RWPE1 (cell line): ENCODE results near the gene KEAP1.

Source experiments
- CTCF ChIA-PET: fragments of 350-600 bp; sonication (Branson Sonifier 250); formaldehyde crosslinking; extraction: SDS; loops from one replicate; lab custom pipeline; 2021; lab: Yijun Ruan, JAX
- POLR2A ChIA-PET: fragments of 400-600 bp; formaldehyde crosslinking; extraction: SDS; loops from one replicate; lab custom pipeline; 2020; ENCODE audit warnings: antibody characterized with exemption; ENCODE audit not compliant: low non-redundant PET; lab: Yijun Ruan, JAX
- DNase-seq: peaks from one replicate; pipeline ENCODE4 v3.0.0; 2012; ENCODE audit warnings: low spot score
- H3K27ac ChIP-seq: fragments of 450-650 bp; 2 replicates; pipeline ENCODE4 v1.5.1; 2017
- TF ChIP-seq, protein P1 (sequence below): fragments of 450-650 bp; conservative IDR thresholded peaks from 2 replicates; pipeline ENCODE4 v1.5.1; 2017; ENCODE audit warnings: low read depth, mild to moderate bottlenecking

KEAP1 gene

DNA sequence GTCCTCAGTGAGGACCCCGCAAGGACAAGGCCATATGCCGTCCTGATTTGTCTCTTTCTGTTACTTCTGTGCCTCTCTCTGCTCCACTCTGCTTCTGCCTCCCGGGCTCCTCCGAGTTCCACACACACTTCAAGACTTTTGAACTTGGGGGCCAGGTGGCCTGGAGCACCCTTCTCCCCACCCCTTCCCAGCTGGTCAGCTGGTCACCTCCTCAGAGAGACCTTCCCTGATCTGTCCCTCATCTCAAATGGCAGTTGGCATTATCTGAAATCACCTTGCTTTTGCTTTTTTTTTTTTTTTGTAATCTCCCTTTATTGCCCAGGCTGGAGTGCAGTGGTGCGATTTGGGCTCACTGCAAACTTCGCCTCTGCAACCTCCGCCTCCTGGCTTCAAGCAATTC, 16.3 kb upstream of the KEAP1 start:
- POLR2A ChIA-PET = no interaction called here
- TF ChIP-seq, protein P1, sequence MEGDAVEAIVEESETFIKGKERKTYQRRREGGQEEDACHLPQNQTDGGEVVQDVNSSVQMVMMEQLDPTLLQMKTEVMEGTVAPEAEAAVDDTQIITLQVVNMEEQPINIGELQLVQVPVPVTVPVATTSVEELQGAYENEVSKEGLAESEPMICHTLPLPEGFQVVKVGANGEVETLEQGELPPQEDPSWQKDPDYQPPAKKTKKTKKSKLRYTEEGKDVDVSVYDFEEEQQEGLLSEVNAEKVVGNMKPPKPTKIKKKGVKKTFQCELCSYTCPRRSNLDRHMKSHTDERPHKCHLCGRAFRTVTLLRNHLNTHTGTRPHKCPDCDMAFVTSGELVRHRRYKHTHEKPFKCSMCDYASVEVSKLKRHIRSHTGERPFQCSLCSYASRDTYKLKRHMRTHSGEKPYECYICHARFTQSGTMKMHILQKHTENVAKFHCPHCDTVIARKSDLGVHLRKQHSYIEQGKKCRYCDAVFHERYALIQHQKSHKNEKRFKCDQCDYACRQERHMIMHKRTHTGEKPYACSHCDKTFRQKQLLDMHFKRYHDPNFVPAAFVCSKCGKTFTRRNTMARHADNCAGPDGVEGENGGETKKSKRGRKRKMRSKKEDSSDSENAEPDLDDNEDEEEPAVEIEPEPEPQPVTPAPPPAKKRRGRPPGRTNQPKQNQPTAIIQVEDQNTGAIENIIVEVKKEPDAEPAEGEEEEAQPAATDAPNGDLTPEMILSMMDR = no peak
- peak overlapping the region; percentile 91 for H3K27ac ChIP-seq
- CTCF ChIA-PET = interaction anchor here (1.3 kb wide), 1 partner anchor 36 kb away, joined by 4 read pairs; no protein-coding TSS in a partner anchor
- DNase-seq = no peak

GRCh38 chr19:10518444-10519361, 15.5 kb upstream of the KEAP1 start:
- POLR2A ChIA-PET = no interaction called here
- TF ChIP-seq, protein P1 = no peak
- no peak for DNase-seq
- peak overlapping the region; percentile 91 for H3K27ac ChIP-seq
- CTCF ChIA-PET = interaction anchor here (1.3 to 2.0 kb wide), 2 partner anchors 23 to 35 kb away, joined by 4 to 6 read pairs; no protein-coding TSS in a partner anchor

GRCh38 chr19:10517760-10518443, 14.7 kb upstream of the KEAP1 start:
- peak; percentile 70 for DNase-seq
- peak overlapping the region; percentile 91 for H3K27ac ChIP-seq
- TF ChIP-seq, protein P1 = no peak
- POLR2A ChIA-PET = interaction anchor here (0.8 kb wide), 1 partner anchor 9 kb away, joined by 5 read pairs; no protein-coding TSS in a partner anchor
- CTCF ChIA-PET = interaction anchor here (0.6 to 2.0 kb wide), 4 partner anchors 8 to 187 kb away, joined by 3 to 8 read pairs (median 4); no protein-coding TSS in a partner anchor

- TF ChIP-seq, protein P1 = no peak
- DNase-seq = no peak
- ChIA-PET POLR2A (interaction anchor here (0.7 to 1.0 kb wide), 3 partner anchors 9 to 35 kb away, joined by 3 to 5 read pairs (median 4); no protein-coding TSS in a partner anchor), CTCF (interaction anchor here (0.6 to 2.0 kb wide), 5 partner anchors 9 to 187 kb away, joined by 3 to 8 read pairs (median 5); no protein-coding TSS in a partner anchor)
- H3K27ac ChIP-seq = peak within 1 kb of the TSS; percentile 91
Measured at GRCh38 chr19:10517361-10517759, 14.2 kb upstream of the KEAP1 start, which contains the start of gene S1PR5. S1PR5 (minus strand) TSS chr19:10517447; CDS start chr19:10515011, 2,436 bp downstream.

DNA sequence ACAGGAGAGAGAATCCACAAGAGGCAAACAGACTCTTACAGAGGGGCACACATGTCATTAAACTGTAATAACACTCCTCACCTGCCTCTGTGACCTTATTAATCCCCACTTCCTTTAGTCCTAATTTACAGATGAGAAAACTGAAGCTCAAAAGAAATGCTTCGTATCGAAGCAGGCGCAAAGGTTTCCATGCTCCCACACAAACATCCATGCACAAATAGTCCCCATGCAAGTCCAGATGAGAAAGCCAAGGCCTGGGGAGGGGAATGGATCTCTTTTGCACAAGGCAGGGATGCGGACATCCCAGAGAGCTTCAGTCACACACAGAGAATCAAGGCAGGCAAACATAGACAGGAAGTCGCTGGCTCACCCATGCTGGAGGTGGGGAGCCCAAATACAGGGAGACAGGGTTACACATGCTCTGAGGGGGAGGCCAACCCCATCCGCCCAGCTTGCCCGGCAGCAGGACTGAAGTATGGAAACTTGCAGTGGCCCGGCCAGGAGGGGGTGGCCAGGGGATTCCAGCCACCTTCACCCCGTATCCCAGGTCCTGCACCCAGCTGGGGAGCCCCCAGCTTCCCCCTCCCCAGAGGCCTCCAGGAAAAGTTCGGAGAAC, 13.6 kb upstream of the KEAP1 start:
- H3K27ac ChIP-seq = peak overlapping the region; percentile 91
- CTCF ChIA-PET = interaction anchor here (0.6 to 2.0 kb wide), 4 partner anchors 9 to 33 kb away, joined by 3 to 8 read pairs (median 6); no protein-coding TSS in a partner anchor
- peak; percentile 72 for DNase-seq
- TF ChIP-seq, protein P1 = no peak
- POLR2A ChIA-PET = interaction anchor here (0.7 to 1.0 kb wide), 4 partner anchors 8 to 36 kb away, joined by 3 to 5 read pairs (median 4); no protein-coding TSS in a partner anchor
